ENCODE data around the gene CAB39. TPM values are rescaled to one million over a fixed set of nuclear protein-coding genes. Genes with fewer than 3 reads are reported as not detected.

Gene CAB39
- total RNA-seq, 1 donor from 2014 or later, result 22.6 TPM

- DNase-seq (ENCODE audit: low spot score) (no peak), ATAC-seq (no peak)
Observed at GRCh38 chr2:230811508-230811907, 98.9 kb downstream of the CAB39 start.

GRCh38 chr2:230812033-230812432 is 99.4 kb downstream of the CAB39 start:
- DNase-seq (ENCODE audit: low spot score), result no peak
- ATAC-seq, result no peak

DNA sequence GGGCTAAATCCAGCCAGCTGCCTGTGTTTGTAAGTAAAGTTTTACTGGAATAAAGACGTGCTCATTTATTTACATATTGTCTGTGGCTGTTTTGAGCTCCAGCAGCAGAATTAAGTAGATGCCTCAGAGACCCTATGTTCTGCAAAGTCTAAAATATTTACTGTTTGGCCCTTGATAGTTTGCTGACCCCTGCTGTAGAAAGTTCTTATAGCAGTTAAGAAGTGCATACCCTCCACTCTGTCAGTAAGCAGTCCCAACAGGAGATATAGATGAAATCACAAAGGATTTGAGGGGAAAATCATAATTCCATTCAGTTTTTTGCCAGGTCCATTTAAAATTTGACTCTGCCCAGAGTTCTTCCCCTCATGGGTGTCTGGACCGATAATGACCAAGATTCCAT is 102.0 kb downstream of the CAB39 start:
- ATAC-seq (no peak), DNase-seq (ENCODE audit: low spot score) (no peak)

- no peak for ATAC-seq
- DNase-seq (ENCODE audit: low spot score), result no peak
Observed at GRCh38 chr2:230815088-230815487, 102.4 kb downstream of the CAB39 start.

DNA sequence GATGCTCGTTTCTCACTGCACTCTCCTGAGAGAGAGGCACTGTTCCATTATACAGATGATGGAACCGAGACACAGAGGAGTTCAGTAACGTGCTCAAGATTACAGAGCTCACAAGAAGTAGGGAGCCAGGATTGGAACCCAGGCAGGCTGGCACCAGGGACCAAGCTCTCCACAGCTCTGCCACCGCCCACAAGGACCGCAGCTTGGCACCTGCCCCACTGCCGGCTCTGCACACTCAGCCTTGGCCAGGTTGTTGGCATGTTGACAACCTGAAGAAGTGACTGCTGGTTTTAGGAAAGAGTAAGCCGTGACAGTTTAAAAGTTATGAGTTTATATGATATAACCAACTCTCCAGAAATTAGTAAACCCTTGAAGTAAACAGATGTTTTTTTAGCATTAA is 104.1 kb downstream of the CAB39 start:
- peak; percentile 71 for ATAC-seq

GRCh38 chr2:230819433-230819832 is 106.8 kb downstream of the CAB39 start:
- ATAC-seq (no peak), DNase-seq (ENCODE audit: low spot score) (no peak)

More for the DNA sequence above, 104.1 kb downstream of the CAB39 start:
- DNase-seq (ENCODE audit: low spot score), result no peak

GRCh38 chr2:230821261-230821990 is 108.8 kb downstream of the CAB39 start:
- DNase-seq (ENCODE audit: low spot score), result no peak
- no peak for ATAC-seq

DNA sequence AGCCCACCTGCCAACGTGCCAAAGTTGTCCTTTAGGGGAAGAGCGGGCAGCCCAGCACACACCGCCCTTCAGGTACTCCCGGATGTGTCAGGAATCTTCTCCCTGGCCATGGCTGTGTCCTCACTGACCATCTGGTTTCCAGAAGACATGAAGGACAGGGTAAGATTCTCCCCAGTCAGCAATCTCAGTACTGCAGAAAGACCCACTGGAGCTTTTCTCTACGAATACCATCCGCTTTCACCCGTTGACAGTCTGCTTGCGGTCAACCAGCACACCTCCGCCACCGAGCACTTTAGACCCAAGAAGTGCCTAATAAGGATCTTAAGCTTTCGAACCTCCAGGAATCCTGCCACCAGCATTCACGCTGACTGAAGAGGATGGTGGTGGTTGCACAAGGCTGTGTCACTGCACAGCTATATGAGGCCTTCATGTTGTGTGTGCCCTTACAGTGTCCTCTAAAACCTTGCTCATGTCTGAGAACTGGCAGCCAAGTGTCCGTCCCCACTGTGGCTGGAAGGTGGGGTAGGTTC is 109.4 kb downstream of the CAB39 start:
- ATAC-seq (no peak), DNase-seq (ENCODE audit: low spot score) (no peak)

- DNase-seq (ENCODE audit: low spot score), result no peak
Observed at GRCh38 chr2:230823264-230823964, 110.8 kb downstream of the CAB39 start.

GRCh38 chr2:230824406-230824978 is 111.8 kb downstream of the CAB39 start:
- ATAC-seq (peak; percentile 91), DNase-seq (ENCODE audit: low spot score) (peak; percentile 54)

More at GRCh38 chr2:230823264-230823964, 110.8 kb downstream of the CAB39 start:
- ATAC-seq, result peak; percentile 9

DNA sequence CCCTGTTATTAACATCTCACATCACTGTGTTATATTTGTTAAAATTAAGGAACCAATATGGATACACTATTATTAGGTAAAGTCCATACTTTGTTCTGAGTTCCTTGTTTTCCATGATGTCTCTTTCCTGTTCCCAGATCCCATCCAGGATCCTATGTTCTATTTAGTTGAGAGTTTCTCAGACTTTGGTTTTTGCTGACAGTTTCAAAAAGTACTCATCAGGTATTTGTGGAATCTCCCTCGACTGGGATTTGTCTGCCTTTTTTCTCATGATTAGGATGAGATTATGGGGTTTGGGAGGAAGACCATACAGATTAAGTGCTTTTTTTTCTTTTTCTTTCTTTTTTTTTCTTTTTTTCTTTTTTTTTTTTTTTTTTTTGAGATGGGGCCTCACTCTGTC is 112.7 kb downstream of the CAB39 start:
- ATAC-seq (no peak), DNase-seq (ENCODE audit: low spot score) (no peak)

DNA sequence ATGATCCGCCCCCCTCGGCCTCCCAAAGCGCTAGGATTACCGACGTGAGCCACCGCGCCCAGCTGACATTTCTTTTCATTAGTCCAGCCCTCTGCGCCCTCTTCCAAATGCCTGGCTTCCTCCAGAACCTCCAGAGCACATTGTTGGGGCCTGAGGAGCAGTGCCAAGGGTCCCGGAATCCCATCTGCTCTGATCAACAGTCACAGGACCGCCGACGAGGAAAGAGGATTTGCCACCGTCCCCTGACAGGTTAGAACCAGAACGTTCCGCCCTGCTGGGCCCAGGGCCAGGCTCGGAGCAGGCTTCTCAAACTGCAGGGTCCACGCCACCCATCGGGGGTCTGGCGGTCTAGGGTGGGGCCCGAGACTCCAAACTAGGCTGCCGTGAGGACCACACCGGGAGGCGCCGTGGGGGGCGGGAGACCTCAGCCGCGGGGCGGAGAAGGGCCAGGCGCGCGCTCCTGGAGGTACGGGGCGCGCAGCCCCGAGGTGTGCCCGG is 115.2 kb downstream of the CAB39 start:
- ATAC-seq, result no peak
- no peak for DNase-seq (ENCODE audit: low spot score)

- DNase-seq (ENCODE audit: low spot score) (no peak), ATAC-seq (no peak)
Observed at GRCh38 chr2:230828272-230828961, 115.8 kb downstream of the CAB39 start.

DNA sequence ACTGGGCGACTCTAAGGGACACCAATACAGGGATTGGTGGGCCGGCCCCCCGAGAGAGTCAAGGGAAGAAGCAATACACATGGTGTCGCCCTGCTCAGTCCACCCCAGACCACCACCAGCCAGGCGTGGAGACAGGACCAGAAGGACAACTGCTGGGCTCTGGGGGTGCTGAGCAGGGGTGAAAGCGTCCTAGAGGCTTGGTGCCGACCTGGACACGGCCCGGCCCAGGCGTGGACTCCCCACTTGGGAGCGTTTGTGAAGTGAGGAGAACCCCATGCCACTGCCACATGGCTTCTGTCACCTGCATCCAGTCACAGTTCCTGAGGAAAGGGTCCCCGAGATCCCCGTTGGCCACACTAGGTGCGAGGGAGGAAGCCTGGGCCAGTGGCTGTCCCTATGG is 116.7 kb downstream of the CAB39 start:
- no peak for ATAC-seq
- DNase-seq (ENCODE audit: low spot score), result no peak

GRCh38 chr2:230829959-230830358 is 117.3 kb downstream of the CAB39 start:
- DNase-seq (ENCODE audit: low spot score) (no peak), ATAC-seq (no peak)

DNA sequence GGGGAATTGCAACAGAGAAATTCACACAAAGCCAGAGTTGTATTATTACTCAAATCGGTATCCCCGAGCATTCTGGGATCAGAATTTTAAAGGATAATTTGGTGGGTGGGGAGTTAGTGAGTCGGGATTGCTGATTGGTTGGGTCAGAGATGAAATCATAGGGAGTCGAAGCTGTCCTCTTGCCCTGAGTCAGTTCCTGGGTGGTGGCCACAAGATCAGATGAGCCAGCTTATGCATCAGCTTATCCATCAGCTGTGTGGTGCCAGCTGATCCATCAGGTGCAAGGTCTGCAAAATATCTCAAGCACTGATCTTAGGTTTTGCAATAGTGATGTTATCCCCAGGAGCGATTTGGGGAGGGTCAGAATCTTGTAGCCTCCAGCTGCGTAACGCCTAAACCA is 117.8 kb downstream of the CAB39 start:
- ATAC-seq, result no peak
- no peak for DNase-seq (ENCODE audit: low spot score)

GRCh38 chr2:230840301-230840700 is 127.7 kb downstream of the CAB39 start:
- no peak for ATAC-seq
- DNase-seq (ENCODE audit: low spot score), result no peak

DNA sequence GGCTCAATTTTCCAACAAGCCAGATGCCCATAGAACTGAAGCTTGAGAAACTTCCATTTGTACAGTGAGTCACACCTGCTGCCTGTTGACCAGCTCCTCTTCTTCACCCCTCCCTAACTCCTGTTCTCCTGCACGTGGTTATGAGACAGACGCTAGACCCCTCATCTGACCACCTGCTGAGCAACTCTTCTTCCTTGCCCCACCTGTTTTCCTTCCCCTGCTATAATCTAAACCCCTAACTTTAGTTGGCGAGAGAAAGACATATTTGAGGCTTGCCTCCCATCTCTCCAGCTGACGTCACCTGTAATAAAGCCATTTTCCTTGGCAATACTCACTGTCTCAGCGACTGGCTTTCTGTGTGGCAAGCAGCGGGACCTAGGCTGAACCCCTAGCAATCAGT is 129.8 kb downstream of the CAB39 start:
- ATAC-seq, result no peak
- DNase-seq (ENCODE audit: low spot score), result no peak

DNA sequence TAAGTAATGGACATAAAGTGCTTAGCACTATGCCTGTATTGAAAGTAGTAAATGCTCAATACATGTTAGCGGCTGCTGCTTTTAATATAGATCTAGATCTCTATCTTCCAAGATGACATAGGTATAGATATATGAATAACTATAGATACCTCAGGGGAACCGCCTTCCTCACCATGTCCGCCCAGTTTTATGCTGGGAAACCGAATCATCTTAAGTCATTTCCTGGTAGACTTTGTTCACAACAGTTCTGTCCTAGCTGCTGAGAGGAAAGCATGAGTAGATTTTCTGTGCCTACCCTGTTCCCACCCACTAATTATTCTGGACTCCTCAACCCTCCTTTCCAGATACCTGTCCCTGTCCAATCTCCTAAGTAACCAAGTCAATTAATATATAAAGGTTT is 130.5 kb downstream of the CAB39 start:
- ATAC-seq (no peak), DNase-seq (ENCODE audit: low spot score) (no peak)

GRCh38 chr2:230846360-230846759 is 133.7 kb downstream of the CAB39 start:
- DNase-seq (ENCODE audit: low spot score) (no peak), ATAC-seq (no peak)

GRCh38 chr2:230847883-230848388 is 135.3 kb downstream of the CAB39 start:
- DNase-seq (ENCODE audit: low spot score), result peak; percentile 82

More at GRCh38 chr2:230847883-230848388, 135.3 kb downstream of the CAB39 start:
- peak; percentile 99 for ATAC-seq
